Measurements from ENCODE around the gene CYB561A3.

CYB561A3 gene

DNA sequence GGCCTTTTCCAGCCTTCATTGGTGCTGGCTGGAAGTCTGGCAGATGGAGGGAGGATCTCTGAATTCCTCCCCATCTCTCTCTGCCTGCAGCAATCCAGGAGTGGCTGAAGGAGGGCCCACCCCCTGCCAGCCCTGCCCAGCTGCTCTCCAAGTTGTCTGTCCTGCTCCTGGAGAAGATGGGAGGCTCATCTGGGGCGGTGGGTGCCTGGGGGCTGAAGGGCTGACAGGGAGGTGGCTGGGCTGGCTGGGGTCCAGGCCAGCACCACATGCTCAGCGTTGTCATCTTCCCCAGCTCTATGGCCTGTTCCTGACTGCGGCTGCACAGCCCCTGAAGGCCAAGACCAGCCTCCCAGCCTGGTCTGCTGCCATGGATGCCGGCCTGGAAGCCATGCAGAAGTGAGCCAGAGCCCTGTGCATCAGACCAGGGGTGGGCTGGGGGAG is 16.5 kb downstream of the CYB561A3 start:
- DNase-seq (ENCODE audit: low read depth in 2 of 2), result no peak

DNA sequence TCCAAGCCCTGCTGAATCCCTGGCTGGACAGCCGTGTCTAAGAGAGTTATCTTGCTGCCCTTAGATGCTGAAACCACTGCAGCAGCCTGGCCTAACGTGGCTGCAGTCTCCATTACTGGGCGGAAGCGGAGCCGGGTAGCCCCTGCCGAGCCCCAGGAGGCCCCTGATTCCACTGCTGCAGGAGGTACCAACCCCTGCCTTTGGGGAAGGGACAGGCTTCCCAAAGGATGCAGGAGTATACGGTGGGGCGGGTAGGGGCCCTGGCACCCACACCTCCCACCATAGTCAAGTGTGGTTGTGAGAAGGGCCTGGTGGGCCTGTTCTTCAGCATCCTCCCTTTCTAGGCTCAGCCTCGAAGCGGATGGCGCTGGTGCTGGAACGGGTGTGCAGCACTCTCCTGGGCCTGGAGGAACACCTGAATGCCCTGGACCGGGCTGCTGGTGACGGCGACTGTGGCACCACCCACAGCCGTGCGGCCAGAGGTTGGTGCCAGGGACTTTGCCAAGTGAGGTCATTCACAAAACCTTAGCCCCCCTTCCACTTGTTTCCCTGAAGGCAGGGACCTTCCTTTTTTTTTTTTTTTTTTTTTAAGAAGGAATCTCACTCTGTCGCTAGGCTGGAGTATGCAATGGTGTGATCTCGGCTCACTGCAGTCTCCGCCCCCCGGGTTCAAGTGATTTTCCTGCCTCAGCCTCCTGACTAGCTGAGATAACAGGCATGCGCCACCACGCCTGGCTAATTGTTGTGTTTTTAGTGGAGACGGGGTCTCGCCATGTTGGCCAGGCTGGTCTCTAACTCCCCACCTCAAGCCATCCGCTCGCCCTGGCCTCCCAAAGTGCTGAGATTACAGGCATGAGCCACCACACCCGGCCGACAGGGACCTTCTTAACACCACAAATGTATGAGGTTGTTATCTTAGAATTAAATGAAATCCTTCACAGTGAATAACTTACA is 17.6 kb downstream of the CYB561A3 start:
- no peak for DNase-seq (ENCODE audit: low read depth in 2 of 2)

DNA sequence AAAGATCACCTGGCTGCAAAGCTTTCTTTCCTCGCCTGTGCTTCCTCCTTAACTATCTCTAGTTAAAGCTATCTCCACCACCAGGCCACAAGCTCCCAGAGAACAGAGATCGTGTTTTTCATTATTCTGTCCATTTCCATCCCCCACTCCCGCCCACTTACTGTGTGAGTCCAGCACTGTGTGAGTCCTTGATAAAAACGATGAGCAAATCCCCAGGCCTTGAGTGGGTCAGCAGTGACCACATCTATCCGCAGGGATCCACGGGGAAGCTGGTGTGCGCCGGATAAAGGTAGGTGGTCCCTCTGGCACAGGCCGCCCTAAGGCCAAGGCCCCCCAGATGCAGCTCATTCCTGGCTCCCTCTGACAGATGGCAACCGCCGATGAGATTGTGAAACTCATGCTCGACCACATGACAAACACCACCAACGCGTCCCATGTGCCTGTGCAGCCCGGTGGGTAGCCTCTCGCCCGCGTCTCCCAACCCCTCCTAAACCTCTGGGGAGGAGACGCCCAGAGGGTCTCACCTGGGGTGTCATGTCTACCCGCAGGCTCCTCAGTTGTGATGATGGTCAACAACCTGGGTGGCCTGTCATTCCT is 19.4 kb downstream of the CYB561A3 start:
- no peak for DNase-seq (ENCODE audit: low read depth in 2 of 2)

DNA sequence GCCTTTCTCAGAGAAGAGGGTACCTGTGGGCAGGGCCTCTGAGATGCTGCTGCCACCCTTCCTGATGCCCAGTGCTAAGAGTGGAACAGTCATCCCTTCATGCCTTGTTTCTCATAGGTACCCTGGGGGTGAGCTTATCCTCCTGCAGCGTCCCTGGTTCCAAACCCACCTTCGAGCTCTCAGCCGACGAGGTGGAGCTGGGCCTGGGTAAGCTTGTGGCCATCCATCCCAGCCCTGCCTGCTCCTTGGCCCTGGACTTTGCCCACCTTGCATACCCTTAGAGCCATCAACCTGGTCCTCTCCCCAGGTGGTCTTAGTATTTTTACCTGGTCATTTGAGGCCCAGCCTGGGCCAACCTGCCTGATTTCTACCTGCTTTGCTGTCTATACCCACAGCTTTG is 20.0 kb downstream of the CYB561A3 start:
- DNase-seq (ENCODE audit: low read depth in 2 of 2), result no peak

DNA sequence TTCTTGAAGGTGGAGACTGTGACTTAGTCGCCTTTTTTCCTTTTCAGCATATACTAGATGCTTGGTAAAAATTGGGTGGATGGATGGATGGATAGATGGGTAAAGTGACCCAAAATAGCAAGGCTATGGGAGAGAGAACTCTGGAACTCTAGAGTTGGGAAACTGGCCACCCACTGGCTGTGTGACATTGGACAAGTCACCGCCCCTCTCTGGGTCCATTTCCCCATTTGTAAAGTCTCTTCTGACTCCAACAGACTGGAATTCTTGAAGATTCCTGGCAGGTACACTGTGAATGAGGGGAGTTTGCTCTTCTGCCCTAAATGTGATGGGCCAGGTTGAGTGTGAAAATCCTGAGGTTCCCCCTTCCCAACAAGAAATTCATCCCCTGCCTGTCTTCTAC is 20.7 kb downstream of the CYB561A3 start:
- no peak for DNase-seq (ENCODE audit: low read depth in 2 of 2)

DNA sequence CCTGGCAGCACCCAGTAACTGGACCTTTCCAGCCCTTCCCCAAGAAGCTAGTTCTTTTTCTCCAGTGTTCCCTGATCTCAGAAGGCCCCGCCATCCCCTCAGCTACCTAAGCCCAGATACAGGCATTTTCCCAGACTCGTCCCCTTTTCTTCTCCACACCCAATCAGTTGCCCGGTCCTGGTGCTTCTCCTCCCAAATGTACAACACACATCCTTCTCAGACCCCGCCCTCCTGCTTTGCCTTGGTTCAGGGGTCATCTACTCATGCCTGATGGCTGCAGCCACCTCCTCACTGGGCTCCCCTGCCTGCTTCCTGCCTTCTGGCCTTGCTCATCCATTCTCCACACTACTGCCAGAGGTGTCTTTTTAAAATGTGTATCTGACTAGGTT is 22.2 kb downstream of the CYB561A3 start:
- no peak for DNase-seq (ENCODE audit: low read depth in 2 of 2)

DNA sequence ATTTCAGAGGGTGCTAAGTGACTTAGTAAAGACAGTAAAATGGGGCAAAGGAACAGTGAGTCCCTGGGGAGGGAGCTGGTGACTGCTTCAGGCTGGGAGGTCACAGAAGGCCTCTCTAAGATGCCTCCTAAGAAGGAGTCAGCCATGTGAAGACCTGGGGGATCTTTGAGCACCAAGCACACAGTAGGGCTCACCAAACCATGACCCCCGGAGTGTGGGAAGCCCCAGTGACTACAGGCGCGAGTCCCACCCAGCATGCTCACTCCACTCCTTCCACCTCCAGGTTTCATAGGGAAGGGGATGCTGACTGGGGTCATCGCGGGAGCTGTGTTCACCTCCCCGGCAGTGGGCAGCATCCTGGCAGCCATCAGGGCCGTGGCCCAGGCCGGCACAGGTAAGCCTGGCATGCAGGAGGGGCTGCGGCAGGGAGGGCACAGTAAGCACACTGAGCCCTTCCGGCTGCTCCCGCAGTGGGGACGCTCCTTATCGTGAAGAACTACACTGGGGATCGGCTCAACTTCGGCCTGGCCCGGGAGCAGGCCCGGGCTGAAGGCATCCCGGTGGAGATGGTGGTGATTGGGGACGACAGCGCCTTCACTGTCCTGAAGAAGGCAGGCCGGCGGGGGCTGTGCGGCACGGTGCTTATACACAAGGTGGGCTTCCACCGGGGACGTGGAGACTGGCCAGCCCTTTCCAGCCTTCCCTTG is 22.7 kb downstream of the CYB561A3 start:
- no peak for DNase-seq (ENCODE audit: low read depth in 2 of 2)

DNA sequence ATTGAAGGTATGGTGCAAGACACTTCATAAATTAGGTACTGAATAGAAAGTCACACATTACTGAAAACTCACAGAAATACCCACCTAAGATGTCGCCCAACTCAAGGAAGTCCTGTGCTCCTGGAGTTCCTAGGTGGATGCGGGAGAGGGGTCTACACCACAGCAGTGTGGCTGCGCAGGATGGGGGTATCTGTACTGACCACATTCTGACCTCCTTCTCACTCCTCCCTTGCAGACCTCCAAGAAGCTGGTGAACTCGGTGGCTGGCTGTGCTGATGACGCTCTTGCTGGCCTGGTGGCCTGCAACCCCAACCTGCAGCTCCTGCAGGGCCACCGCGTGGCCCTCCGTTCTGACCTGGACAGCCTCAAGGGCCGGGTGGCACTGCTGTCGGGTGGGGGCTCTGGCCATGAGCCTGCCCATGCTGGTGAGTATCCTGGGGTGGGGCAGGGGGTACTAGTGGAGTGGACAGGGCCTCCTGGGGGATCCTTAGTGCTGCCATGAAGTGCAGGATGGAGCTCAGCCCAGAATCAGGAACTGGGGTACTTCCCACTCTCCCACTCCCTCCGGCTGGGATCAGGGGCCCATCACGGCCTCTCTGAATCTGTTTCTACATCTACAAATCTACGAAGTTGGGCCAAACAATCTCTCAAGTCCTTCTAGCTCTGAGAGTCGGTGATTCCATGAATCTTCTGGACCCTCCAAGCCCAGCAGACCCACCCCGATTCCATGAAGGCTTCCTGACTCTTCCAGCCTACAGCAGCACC is 23.8 kb downstream of the CYB561A3 start:
- no peak for DNase-seq (ENCODE audit: low read depth in 2 of 2)

DNA sequence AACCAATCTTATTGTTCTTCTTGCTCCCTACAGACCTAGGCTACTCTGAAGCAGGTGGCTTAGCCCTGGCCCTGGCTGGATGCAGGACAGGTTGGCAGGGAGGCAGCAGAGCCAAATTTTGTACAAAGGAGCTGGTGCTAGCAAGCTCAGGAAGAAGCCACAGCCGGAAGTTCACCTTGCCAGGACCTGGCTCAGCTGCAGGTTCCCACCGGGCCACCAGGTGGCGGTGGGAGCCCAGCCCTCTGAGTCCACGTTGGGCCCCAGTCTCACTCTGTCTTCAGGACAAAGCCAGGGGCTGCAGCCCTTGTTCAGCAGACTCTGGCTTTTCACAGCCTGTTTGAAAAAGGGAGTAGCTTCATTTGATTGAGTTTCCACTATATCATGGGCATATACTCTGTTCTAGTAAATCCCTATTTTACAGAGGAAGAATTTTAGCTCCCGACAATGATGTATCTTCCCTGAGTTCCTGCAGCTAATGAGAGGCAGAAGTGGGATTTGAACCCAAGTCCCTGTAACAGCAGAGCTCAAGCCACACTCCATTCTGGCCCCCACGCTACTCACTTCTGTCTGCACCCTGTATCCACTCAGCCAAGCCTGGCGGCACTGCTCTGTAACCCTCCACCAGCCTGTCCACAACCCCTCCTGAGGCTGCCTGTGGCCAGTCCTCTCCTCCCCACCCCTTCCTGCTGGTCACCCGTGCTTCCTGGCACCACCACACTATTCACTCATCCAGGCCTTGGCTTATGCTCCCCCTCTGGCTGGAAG is 25.3 kb downstream of the CYB561A3 start:
- peak; percentile 70 to 72 for DNase-seq (ENCODE audit: low read depth in 2 of 2)

DNA sequence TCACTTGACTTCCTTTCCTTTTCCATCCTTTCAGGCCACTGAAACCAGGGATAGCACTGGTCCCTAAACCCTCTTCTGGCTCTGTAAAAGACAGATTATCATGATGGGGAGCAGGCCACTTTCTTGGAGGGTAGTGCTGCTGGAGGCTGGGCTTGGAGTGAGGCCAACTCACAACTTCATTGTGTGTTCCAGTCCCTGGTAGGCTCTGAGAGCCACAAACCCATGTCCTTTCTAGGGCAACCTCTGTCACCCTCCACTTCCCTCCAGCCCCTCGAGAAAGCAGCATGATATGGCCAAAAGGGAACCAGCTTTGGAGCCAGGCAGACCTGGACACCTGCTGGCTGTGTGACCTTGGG is 26.3 kb downstream of the CYB561A3 start:
- DNase-seq (ENCODE audit: low read depth in 2 of 2), result no peak

DNA sequence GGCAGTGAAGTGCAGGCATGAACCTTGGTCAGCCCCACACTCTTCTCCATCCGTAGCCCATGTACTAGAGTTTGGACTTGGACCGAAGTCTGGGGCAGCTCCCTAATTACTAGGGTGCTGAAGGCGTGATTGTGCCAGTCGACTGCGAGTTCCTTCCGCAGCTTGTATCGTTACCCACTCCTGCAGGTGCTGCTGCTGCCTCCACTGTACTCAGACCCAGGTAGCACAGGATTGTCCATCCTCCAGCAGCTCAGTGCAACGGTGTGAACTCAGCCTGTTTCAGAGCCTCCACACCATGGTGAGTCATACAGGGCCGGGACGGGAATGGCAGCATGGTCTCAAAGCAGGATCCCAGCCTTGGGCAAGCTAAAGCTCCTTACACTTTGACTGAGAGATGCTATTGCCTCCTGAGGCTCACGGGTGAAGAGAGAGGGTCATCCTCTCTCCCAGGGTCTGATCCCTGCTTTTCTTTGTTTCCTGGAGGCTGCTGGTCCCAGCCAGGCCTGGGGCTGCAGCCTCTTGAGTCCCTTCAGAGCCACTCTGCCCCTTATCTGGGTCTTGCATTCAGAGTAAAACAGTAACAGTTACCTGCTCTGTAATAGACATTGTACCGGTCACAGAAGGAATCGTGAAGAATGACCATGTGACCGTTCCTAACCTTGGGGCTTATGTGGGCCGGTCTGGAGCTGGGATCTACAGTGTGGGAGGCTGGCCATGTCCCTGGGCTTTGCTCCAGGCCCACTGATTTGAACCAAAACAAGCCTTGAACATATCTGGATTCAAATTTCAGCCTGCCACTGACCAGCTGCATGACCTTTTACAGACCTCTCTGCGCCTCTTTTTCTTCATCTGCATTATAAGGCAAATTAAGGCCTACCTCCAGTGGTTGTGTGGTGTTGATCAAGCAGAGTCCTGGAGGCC is 27.0 kb downstream of the CYB561A3 start:
- no peak for DNase-seq (ENCODE audit: low read depth in 2 of 2)

DNA sequence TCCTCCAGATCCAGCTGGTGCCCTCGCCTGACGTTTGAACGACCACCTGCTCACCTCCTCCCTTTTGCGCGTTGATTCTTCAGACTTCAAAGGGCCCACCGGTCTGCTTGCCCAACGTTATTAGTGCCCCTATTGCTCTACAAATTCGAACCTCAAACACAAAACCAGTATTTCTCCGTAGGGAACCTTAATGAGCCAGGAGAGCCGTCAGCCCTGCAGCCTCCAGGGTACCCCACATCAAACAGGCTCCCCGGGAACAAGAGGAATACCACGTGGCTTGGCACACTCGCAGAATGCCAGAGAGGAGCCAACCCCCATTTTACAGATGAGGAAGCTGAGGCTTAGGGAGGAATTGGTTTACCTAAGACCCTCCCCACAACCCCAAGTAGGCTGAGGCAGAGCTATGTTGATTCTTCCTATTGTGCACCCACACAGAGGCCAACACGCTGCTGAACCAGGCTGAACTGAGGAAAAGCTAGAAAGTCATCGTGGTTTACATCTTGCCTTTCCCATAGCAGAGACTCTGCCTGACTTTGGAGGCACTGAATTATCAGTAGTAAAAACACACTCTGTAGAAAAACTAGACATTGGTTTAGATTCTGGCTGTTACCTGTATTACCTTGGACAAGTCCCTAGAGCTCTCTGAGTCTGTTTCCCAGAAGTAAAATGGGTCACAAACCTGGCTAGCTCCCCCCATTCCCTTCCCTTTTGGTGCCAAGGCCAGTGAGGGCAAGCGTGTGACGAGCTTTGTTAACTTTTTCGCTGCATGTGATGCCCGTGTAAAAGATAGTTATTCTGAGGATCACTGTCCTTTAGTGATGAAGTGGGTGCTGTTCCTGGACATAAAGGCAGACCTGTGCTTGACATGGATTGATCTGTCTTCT is 27.9 kb downstream of the CYB561A3 start:
- no peak for DNase-seq (ENCODE audit: low read depth in 2 of 2)

DNA sequence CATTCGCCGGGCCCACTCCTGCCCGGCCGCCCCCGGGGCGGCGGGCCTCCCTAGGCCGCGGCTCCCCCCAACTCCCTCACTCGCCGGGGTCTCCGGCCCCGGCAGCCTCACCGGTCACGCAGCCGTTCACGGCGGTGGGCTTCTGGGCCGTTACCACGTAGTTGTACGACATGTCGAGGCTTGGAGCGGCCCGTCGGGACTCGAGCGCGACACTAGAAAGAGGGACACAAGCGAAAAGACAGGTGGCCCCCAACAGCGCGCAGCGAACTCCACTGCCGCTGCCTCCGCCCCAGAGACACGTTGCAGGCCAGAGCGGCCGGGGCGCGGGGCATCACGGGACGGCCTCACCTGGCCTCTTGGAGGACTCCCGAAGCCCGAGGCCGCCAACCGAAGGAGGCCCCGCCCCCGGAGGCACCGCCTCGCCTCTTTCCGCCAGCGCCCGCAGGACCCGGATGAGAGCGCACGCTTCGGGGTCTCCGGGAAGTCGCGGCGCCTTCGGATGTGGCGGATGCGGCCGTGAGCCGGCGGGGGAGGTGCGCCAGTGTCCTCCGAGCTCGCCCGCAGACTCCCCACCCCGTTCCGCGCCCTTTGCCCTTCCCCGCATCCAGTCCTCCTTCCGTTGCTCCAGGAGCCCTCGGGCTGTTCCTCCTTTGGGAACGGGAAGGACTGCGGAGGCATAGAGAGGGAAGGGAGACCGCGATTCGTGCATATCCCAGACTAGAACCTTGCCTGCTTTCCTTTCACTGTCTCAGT is 28.7 kb downstream of the CYB561A3 start, which contains the start of the genes DDB1 and TKFC:
Gene DDB1 (minus strand): TSS at position 309 of the 753 bp plus-strand sequence. CDS start 137 bp downstream, at position 172.
Gene TKFC (plus strand): TSS at position 432 of the 753 bp plus-strand sequence. CDS start 1,501 bp downstream, outside the sequence.
- DNase-seq (ENCODE audit: low read depth in 2 of 2), result peak; percentile 98

DNA sequence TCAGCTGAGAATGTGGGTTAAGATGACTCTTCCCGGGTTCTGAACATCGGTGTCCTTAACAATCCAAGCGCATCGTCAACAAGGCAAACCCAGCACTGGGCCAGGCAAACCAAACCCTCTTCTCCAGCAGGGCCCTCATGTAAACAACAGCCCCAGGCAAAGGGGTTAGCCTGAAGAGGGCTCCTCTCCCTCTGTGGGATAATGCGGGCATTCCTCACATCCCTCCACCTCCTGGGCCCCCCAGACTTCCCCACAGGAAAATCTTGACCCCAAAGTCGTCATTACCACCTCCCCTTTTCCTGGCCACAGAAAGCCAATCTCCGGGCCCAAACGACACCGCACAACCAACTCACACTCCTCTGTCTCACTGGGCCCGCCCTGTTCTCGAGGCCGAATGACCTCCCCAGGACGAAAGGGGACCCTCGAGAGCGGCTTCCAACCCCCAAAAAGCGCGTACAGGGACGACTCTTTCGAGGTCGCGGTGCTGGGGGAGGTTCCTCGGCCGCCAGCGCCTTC is 29.3 kb downstream of the CYB561A3 start:
- DNase-seq (ENCODE audit: low read depth in 2 of 2), result no peak

DNA sequence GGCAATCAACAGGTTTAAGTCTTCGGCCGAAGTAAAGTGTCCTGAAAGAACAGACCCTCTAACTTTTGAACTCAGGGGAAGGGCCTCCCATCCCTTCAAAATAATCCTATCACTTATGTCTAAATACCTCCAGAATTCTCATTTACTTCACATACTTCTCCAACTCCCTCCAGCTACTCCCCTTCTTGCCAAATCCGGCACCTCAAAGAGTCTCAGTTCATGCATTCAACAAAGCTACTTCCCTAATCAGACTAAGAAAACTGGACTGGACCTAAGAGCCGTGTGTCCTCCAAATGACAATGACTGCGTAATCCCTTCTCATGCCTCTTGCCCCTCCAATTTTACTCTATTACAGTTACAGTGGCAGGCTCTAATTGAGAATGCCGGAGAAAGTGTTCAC is 30.0 kb downstream of the CYB561A3 start:
- no peak for DNase-seq (ENCODE audit: low read depth in 2 of 2)

DNA sequence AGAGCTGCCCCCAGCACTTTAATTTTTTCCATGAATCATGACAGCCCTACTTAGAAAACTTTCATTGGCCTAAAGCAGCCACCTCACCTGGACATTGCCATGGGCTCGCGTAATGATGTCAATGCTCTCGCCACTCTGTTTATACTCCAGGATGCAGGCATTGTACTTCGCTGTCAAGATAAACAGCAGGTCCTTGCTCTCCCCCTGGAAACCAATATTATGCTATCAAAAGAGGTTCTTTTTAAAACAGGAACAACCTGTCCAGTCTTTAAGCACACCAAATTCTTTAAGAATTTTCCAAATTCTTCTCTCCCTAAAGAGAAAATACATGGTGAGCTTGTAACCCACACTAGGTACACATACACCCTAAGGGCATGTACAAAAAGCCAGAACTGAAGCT is 31.8 kb downstream of the CYB561A3 start:
- DNase-seq (ENCODE audit: low read depth in 2 of 2), result no peak

DNA sequence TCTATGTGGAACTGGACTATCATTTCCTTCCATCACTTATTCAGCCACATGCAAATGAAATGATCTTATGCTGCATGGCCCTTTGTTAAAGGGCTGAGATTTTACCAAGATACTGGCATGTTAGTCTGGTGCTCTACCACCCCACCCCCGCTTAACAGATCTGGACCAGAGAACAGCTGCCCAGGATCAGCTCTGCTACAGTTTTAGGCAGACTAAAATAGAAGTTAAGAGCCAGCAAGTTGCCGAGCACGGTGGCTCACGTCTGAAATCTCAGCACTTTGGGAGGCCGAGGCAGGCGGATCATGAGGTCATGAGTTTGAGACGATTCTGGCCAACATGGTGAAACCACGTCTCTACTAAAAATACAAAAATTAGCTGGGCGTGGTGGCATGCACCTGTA is 33.3 kb downstream of the CYB561A3 start:
- no peak for DNase-seq (ENCODE audit: low read depth in 2 of 2)

DNA sequence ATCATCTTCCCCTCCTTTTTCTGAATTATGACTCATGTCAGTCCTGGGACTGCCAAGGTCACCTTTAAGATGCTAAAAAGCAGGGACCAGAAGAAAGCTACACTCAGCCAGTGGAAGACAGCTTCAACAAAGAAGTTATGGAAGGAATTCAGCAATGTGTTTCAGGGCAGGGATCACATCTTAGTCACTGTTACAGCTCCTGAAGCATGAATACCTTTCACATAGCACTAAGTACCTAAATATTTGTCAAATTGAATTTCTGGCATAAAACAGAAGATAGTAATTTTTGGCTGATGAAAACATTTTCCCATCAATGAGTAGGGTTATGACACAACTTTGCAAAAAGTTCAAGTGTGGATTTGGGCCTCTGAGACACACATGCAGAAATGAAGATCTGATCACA is 34.0 kb downstream of the CYB561A3 start:
- no peak for DNase-seq (ENCODE audit: low read depth in 2 of 2)
